ENCODE results near the gene MTUS2.

DNA sequence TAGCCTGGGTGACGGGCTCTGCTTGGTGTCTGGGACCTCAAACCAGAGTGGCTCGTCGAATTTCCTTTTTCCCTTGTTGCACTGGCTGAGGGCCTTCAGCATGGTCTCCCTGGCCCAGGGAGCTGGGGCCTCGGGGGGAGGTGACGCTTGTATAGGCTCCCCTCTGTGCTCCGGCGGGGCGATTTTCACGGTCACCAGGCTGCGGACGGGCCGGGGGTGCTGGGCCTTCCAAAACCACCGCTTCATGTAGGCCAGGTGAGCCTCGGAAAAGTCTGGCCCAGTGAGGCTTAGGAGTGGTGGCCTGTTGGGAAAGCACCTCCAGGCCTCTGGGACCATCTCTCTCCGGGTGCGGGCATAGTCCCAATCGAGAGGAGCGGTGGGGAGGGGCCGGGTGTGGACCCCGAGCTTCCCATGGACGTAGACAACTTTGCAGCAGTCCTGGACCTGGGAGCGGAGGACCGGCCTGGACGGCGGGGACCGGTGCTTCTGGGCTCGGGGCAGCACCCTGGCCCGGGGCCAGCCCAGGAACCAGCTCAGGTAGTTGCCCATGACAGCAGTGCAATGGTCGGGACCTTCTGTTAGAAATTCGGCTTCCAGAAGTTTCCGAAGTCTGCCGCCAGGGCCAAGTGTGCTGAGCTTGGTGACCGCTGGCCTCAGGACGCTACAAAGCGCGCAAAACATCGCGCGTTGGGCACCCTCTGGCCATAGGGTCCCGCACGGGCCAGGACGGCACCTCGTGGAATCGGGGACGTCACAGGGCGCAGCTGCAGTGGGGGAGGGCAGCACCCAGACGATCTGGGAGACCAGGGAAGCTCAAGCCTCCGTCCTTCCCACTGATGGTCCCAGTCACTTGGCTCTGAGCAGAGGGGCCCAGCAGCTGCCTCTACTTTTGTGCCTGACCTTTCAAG, 41.6 kb upstream of the MTUS2 start:
- TF ChIP-seq, protein P1, sequence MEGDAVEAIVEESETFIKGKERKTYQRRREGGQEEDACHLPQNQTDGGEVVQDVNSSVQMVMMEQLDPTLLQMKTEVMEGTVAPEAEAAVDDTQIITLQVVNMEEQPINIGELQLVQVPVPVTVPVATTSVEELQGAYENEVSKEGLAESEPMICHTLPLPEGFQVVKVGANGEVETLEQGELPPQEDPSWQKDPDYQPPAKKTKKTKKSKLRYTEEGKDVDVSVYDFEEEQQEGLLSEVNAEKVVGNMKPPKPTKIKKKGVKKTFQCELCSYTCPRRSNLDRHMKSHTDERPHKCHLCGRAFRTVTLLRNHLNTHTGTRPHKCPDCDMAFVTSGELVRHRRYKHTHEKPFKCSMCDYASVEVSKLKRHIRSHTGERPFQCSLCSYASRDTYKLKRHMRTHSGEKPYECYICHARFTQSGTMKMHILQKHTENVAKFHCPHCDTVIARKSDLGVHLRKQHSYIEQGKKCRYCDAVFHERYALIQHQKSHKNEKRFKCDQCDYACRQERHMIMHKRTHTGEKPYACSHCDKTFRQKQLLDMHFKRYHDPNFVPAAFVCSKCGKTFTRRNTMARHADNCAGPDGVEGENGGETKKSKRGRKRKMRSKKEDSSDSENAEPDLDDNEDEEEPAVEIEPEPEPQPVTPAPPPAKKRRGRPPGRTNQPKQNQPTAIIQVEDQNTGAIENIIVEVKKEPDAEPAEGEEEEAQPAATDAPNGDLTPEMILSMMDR (IDR thresholded peaks at IDR 0.05; ENCODE audit: low read length) = no peak
- TF ChIP-seq EZH2phosphoT487 (IDR thresholded peaks at IDR 0.05; ENCODE audit: low read length) = no peak

Measured in MM.1S (cell line).